ENCODE measurements around the gene ATP2A2. TPM values are rescaled to one million over a fixed set of nuclear protein-coding genes. Genes with fewer than 3 reads are reported as not detected.

The ATP2A2 gene
- total and polyA plus RNA-seq, 2 of the 4 experiments (the other 2 are of a cell fraction) = 166 to 225 TPM

- Histone ChIP-seq H3K27me3 (ENCODE audit: control insufficient read depth, insufficient read depth, low read length) (no peaks in the 10 kb centered on the region), H2BK15ac (ENCODE audit: low read depth, low read length) (no peak overlapping the region; the same call in 2 of the 3 replicates), H3K18ac (ENCODE audit: low read depth, low read length) (peak overlapping the region; percentile 74), H3K4ac (ENCODE audit: low read depth, low read length) (peak overlapping the region; percentile 99), H4K91ac (ENCODE audit: insufficient read depth, low read depth, low read length) (peak overlapping the region; percentile 96), H3K9me1 (ENCODE audit: insufficient read depth, low read length) (0 out of 2 replicates have a peak, but pooled peaks cover 6% of the 10 kb centered on the region), H3K9ac (ENCODE audit: low read depth, low read length) (peak overlapping the region; percentile 97), H3K4me2 (ENCODE audit: low read depth, low read length) (peak overlapping the region; percentile 94), H4K8ac (ENCODE audit: low read depth in 2 of 2, low read length in 2 of 2) (peak overlapping the region; percentile 90 to 92; a peak in 3 of 4 replicates), H3K4me1 (ENCODE audit: control insufficient read depth, insufficient read depth, low read length) (peaks cover 9% of the 10 kb centered on the region), H4K20me1 (ENCODE audit: insufficient read depth, low read length) (peaks cover 50% of the 10 kb centered on the region), H3K14ac (replicated peaks; ENCODE audit: low read depth, low read length) (peak overlapping the region; percentile 94), H2AK5ac (ENCODE audit: low read depth, low read length) (peak overlapping the region; percentile 99), H3K36me3 (ENCODE audit: control insufficient read depth, insufficient read depth, low read length) (peaks cover 4% of the 10 kb centered on the region), H3K27ac (ENCODE audit: insufficient read depth, low read length) (peak overlapping the region; percentile 98), H2BK120ac (ENCODE audit: low read depth, low read length) (peak overlapping the region; percentile 90), H2AFZ (replicated peaks; ENCODE audit: low read length, poor library complexity) (peak overlapping the region; percentile 90), H3K4me3 (ENCODE audit: insufficient read depth, low read depth, low read length) (peak overlapping the region; percentile 73), H2AK9ac (replicated peaks; ENCODE audit: low read depth, low read length, poor library complexity) (peak overlapping the region; percentile 98), H2BK20ac (ENCODE audit: low read depth, low read length) (no peak overlapping the region), H4K5ac (ENCODE audit: low read depth, low read length) (peak overlapping the region; percentile 65), H3K56ac (ENCODE audit: extremely low read depth, insufficient read depth, low read length) (peak overlapping the region; percentile 88), H3K23ac (ENCODE audit: low read depth, low read length) (peak overlapping the region; percentile 99), H3K9me3 (ENCODE audit: control insufficient read depth, insufficient read depth, low read length) (no peaks in the 10 kb centered on the region), H2BK5ac (ENCODE audit: low read depth, low read length, poor library complexity, severe bottlenecking) (peak overlapping the region; percentile 95), H3K79me1 (ENCODE audit: low read depth in 1 of 2, low read length in 2 of 2) (peaks cover 0 to 19% of the 10 kb centered on the region in 2 experiments; a peak in 2 of 4 replicates)
- in situ Hi-C loops (cut with MboI; ENCODE audit: low sequenced_read_pairs) (no loop called here), intact Hi-C loops (cut with micrococcal nuclease) (loop anchor here (1.0 to 5.0 kb wide), 3 partner anchors 57 to 181 kb away; partner anchors contain the start of gene IFT81), dilution Hi-C loops (cut with HindIII; ENCODE audit: low sequenced_read_pairs, unreplicated experiment) (no loop called here)
- CTCF ChIA-PET = interaction anchor here (0.6 kb wide), 1 partner anchor 32 kb away, joined by 3 read pairs; no protein-coding TSS in a partner anchor
- WGBS, 2 experiments (ENCODE audit: extremely low coverage in 2 of 2, insufficient read length in 1 of 2) = 1% methylated on average over 38 of the region's 82 CpGs; no CpG with 5 or more reads in 1 of the 2 experiments
- ATAC-seq (ENCODE audit: low read depth) (peak; percentile 59), DNase-seq (peak; percentile 41)
- POLR2A ChIA-PET (ENCODE audit: unreplicated experiment) = interaction anchor here (0.5 to 0.6 kb wide), 2 partner anchors 17 to 38 kb away, joined by 5 to 11 read pairs; no protein-coding TSS in a partner anchor
- no TSS peak for BruUV-seq (replicated peaks)
- TF ChIP-seq SMC3 (IDR thresholded peaks at IDR 0.05; ENCODE audit: low read depth, low read length) (no peak), CHD1 (IDR thresholded peaks at IDR 0.05; ENCODE audit: low read depth, low read length) (0 out of 2 replicates have a peak, but pooled peaks have one; percentile 18), MAZ (IDR thresholded peaks at IDR 0.05; ENCODE audit: borderline replicate concordance, low read depth, low read length) (peak; percentile 53; the same call in 1 of the 2 replicates), ELK1 (IDR thresholded peaks at IDR 0.05; ENCODE audit: borderline replicate concordance, low read depth, low read length) (no peak), MAFK (IDR thresholded peaks at IDR 0.05; ENCODE audit: low read depth, low read length) (no peak), NFE2L2 (IDR thresholded peaks at IDR 0.05; ENCODE audit: low read depth, low read length) (no peak), CTCF (conservative IDR thresholded peaks at IDR 0.05; ENCODE audit: low read depth, low read length) (no peak), POLR2A (IDR thresholded peaks at IDR 0.05; ENCODE audit: low read depth, low read length) (no peak; the same call in 1 of the 2 replicates), RAD21 (IDR thresholded peaks at IDR 0.05; ENCODE audit: low read length) (peak; percentile 2; the same call in 1 of the 2 replicates), MXI1 (IDR thresholded peaks at IDR 0.05; ENCODE audit: borderline replicate concordance, low read depth, low read length) (no peak), BHLHE40 (IDR thresholded peaks at IDR 0.05; ENCODE audit: low read depth, low read length) (peak; percentile 68; the same call in 1 of the 2 replicates), RCOR1 (IDR thresholded peaks at IDR 0.05; ENCODE audit: insufficient replicate concordance, low read length) (no peak)
- TF ChIP-seq, protein P1, sequence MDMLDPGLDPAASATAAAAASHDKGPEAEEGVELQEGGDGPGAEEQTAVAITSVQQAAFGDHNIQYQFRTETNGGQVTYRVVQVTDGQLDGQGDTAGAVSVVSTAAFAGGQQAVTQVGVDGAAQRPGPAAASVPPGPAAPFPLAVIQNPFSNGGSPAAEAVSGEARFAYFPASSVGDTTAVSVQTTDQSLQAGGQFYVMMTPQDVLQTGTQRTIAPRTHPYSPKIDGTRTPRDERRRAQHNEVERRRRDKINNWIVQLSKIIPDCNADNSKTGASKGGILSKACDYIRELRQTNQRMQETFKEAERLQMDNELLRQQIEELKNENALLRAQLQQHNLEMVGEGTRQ (IDR thresholded peaks at IDR 0.05; ENCODE audit: low read depth, low read length) = no peak
These were observed 677 bp downstream of the ATP2A2 start for GRCh38 chr12:110281549-110282299.
